Uterus (tissue), 2 donors: ENCODE measurements around the gene UAP1.

ENCODE experiments used
- CTCF ChIP-seq, 4 experiments: fragments of 200-600 bp in 2 of 4; fragments of 450-650 bp in 2 of 4; sonication (generic) in 2 of 4; IDR thresholded peaks; one replicate each; pipeline ENCODE4 v1.5.1; 2016 to 2019; ENCODE audit warnings: antibody characterized with exemption in 4 of 4, mild to moderate bottlenecking in 2 of 4, moderate library complexity in 1 of 4
- POLR2A ChIP-seq, 2 donors: fragments of 450-650 bp; IDR thresholded peaks; one replicate each; pipeline ENCODE4 v1.6.1; 2016; ENCODE audit warnings: antibody characterized with exemption in 2 of 2, mild to moderate bottlenecking in 1 of 2, moderate library complexity in 1 of 2

GRCh38 chr1:162566870-162567269, 5.3 kb downstream of the UAP1 start:
- no peak for TF ChIP-seq CTCF (IDR thresholded peaks at IDR 0.05)
- TF ChIP-seq POLR2A (IDR thresholded peaks at IDR 0.05), result no peak
